HG03520 (cell line): Measurements from ENCODE around the gene GAMT.
"Not testable (repeated sequence)": the region's sequence is repeated elsewhere in the genome, so short reads cannot be mapped to it uniquely, and the experiment has no call there.

ENCODE experiments used
- ATAC-seq: cut with Tn5 transposase; IDR thresholded peaks from one replicate; pipeline ENCODE4 v1.9.1; 2021; ENCODE audit warnings: mild to moderate bottlenecking, moderate library complexity; ENCODE audit not compliant: unreplicated experiment

GAMT gene

DNA sequence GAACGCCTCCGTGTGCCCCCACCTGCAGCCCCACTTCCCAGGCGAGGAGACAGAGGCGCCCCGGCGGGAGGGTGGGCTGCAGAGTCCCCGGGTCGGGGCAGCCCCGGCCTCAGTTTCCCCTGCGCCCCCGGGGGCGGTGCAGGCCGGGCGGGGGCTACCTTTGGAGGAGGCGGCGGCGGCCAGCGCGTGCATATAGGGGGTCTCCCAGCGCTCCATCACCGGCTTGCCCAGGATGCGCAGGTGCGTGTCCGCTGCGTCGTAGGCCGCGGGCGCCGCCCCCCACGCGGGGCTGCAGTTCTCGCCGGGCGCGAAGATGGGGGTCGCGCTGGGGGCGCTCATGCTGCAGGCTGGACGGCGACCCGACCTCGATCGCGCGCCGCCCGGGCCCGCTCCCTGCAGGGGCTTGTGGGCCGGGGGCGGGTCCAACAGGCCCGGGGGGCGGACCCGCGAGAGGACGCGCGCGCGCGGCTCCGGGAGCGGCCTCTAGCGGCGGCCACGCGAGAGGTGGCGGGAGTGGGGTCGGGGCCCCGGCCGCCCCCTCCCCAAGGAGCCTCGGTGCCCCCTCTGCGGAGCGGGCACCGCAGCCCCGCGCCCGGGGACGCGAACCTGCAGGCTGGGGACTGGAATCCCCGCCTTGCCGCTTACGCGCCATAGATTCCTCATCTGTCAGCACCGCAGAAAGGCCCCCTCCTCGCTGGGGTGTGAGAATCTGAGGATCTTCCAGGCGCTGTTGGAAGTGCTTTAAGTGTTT, at the start of gene GAMT:
TSS of gene GAMT (minus strand) at position 405 of the 751 bp plus-strand sequence. CDS start at position 339, 66 bp downstream.
- ATAC-seq = no peak

DNA sequence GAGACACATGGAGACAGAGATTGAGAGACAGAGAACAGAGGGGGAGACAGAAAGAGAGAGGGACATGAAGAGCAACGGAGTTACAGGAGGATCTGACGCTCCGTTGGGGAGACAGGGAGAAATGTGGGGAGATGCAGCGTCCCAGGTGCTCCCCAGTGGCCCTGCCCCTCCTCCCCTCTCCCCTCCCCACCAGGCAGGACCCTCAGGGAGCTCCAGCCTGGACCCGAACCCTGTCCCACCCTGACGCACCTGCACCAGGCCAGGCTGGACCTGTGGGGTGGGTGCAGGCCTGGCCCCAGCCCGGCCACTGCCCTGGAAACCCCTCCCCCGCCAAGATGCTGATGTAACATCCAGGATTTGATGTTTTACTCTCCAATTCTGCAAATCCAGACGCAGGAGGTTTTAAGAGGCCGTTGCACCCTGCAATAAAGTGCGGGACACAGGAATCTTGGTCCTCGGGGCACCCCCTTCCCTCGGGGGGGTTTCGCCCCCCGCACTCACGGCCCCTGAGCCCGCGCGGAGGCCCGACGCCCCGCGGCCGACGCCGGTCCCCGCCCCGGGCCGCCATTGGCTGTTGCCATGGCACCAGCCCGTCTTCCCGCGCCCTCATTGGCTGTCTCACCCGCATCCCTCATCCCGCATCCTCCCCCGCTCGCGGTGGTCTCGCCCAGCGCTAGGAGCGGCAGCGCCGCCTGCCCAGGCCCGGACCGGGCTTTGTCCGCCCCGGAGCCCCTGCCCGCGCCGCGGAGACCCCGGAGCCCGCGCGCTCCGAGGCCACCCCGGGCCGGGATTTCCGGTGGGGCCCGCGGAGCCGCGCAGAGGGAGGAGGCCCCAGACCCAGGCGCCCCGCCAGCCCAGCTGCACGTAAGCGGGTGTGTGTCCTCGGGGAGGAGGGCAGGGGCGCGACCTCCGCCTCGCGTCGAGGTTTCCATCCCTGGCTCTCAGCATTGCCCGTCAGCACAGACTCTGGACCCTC, 48.4 kb upstream of the GAMT start, which contains the start of gene APC2:
TSS of gene APC2 (plus strand) at position 655 of the 976 bp plus-strand sequence. CDS start 2,881 bp downstream, outside the sequence.
- ATAC-seq = no peak

DNA sequence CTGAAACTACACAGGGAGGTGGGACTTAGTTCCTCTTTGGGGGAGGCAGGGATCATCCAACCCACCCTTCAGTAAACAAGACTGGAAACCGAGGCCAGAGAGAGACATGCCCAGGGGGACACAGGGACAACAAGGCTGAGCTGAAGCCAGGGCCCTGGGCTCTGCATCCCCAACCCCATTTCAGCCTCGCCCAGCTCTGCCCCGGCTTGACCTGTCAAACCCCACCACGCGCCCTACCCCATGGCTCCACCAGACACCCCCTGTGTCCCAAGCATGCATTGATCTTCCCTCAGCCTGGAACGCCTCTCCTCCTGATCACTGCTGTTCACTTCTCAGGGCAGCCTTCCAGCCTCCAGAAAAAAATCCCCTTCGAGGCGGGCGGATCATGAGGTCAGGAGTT, 46.6 kb upstream of the GAMT start:
- no peak for ATAC-seq

DNA sequence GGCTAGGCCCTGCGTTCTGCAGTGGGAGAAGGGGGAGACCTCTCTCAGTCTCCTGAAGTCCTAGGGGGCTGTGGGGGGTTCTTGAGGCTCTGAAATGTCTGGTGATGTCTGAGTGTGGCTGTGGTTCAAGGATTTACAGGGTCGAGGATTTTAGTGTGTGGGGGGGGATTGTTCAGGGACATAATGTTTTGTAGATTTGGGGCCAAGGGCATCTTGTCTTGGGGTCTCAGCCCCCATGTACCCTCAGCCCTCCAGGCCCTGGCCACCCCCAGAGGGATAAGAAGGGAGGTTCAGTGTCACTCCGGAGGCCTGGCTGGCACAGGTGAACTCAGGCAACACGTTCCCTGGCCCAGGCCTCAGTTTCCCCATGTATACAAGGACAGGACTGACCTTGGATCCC, 46.2 kb upstream of the GAMT start:
- no peak for ATAC-seq

DNA sequence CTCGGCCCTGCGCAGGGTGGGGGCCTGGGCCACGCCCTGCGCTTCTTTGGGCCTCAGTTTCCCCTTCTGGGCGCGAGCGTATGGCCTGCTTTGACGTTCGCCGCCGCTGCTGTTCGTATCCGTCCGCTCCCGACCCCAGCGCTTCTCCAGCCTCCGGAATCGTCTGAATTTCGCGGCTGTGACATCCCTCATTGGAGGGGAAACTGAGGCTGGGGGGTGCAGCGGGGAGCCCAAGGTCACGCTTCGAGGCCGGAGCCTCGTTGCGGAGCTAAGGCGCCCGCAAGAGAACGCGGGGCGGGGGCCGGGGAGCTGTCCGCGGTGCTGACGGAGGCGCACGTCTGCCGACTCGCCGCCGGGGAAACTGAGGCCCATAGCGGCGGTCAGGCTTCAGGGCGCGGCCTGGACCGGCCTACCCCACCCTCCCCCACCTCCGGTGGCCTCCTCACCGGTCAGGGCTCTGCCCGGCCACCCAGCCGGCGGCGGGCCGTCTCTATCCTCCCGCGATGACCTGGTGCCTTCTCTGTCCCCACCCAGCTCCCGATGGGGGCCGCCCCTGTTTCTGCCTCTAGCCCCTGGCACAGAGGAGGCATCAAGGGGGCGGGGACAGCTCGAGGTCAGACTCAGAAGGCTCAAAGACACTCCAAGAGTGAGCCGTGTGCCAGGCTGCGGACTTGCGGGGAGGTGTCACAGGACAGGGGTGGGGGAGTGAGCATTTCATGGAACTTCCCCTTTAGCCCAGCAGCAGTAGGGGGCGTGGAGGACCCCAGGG, 45.6 kb upstream of the GAMT start:
- ATAC-seq = no peak

DNA sequence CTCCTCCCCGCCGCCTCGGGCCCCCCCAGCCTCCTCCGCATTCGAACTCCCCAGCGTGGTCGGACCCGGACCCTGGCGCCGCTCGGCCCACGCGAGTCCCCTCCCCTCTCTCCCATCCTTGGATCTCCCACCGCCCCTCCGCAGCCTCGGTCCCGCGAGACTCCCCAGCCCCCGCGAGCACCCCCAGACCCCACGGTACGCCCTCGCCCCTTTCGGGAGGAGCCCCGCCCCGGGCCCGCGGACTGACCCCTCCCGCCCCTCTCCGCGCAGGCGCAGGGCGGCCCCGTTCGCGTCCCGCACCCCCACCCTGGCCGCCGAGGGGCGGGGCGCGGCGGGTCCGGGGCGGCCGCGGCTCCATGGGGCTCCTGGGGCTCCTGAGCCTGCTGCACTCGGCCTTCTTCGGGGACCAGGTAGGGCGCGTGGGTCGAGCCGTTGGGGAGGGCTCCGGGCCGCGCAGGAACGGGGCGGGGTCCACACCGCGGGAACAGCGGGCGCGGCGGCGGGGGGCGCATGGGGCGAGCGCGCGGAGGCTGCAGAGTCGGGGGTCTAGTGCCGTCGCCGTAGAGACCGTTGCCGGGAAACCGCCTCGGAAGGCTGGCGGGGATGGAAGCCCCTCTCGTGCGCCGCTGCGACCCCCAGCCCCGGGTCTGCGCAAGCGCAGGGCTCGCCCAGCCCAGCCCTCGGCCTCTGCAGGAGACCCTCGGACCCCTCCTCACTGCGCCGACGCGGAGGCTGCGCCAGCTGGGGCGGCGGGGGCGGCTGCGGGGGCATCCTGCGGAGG, 44.8 kb upstream of the GAMT start:
- ATAC-seq = no peak

DNA sequence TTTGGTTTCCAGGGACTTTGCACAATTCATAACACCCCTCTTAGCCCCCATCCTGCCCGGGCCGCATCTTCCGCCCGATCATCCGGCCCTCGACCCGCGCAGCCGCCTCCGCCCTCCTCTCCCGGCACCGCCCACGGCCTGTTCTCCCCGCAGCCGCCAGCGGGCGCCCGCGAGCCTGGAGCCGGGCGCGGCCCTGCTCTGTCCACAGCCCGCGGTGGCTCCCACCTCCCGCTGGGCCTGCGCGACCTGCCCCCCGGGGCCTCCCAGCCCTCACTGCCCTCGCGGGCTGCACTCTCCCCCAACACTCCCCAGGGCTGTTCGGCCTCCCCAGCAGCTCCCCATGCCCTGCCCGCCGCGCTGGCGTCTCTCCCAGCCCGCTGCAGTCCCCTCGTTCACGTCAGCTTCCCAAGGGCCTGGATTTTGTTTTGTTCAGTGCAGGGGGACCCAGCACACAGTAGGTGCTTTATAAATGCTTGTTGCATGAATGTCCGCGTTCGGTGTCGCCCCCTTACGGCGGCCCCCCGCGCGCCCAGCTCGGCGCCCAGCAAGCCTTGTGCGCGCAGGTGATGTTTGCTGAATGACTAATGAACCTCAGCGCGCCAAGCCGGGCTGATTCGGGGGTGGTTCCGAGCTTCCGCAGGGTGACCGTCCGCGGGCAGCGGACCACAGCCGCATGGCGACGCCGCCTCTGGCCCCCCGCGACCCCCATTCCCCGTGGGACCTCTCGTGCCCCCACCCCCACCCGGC, 44.0 kb upstream of the GAMT start:
- peak; percentile 51 for ATAC-seq

DNA sequence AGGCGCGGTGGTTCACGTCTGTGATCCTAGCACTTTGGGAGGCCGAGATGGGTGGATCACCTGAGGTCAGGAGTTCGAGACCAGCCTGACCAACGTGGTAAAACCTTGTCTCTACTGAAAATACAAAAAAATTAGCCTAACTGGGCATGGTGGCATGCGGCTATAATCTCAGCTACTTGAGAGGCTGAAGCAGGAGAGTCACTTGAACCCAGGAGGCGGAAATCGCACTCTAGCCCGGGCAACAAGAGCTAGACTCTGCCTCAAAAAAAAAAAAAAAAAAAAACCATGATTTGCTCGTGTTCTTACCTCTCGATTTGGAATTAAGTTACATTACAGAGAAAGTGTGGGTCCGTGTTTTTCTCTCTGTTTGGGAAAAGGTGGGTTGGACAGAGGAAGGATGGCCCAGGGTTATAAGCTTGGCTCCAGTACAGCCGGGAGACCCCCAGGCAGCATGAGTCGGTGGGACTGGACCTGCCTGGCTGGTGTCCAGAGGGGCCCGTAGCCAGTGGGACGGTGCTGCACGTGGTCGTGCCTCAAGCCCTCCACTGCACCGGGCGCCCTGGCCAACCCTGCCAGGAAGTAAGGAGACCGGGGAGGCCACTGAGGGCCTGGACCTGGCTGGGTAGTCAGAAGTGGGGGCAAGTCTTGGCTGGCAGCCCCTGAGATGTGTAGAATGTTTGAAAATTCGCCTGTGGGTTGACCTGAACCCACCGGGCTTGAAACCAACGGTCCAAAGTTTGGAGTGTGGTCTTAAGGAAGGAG, 40.5 kb upstream of the GAMT start:
- ATAC-seq = no peak

DNA sequence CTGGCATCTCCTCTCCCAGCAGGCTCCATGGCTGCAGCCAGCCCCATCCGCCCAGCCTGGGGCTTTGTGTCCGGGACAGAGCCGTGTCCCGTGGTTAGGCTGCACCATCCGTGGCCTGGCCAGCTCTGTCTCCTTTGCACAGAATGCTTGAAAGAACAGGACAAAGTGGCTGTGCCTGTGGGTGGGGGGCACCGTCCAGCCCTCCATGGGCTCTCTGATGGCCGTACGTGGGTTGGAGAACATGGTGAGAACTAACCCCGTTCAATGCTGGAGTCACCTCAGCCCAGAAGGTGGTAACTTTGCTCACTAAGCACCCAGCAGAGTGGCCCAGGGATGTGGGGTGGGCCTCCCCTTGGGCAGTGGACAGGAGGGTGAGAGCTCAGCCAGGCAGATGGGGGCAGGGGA, 39.7 kb upstream of the GAMT start:
- ATAC-seq = no peak

DNA sequence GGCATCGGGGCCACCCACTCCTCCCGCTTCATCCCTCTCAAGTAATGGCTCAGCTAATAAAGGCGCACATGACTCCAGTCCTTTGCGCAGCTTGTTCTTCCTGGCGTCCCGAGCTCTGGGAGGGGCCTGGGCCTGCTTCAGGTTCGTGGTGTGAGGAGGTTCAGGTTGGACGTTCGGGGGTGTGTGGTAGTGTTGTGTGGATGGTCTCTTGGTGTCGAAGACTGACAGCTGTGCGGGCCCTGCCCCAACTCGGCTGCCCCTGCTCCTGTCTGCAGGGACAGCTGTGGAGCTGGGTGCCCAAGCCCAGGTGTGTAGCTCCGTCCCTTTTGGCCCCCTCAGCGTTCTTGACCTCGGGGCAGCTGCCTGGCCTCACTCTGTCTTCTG, 39.1 kb upstream of the GAMT start:
- no peak for ATAC-seq

DNA sequence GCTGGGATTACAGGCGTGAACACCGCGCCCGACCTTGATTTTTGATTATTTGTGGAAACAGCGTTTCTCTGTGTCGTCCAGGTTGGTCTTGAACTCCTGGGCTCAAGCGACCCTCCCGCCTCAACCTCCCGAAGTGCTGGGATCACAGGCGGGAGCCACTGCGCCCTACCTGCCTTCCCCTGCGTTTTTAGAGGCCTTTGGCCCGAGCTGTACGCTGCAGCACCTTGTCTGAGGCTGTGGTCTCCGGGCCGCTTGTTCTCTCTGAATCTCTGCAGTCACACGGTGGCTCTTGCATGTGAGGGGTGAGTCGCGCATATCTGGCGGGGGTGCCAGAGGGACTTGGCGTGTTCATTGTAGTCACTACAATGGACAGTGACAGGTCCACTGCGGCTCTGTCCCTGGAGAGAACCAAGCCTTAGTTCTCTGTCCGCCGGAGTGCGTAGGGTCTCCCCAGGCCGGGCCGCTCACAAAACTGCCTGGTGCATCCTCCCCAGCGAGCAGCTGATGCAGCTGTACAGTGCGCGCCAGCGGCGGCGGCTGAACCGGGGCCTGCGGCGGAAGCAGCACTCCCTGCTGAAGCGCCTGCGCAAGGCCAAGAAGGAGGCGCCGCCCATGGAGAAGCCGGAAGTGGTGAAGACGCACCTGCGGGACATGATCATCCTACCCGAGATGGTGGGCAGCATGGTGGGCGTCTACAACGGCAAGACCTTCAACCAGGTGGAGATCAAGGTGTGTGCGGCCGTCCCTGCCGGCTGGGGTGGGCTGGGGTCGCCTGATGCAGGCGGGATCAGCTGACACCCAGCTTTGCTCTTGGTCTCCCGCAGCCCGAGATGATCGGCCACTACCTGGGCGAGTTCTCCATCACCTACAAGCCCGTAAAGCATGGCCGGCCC, 38.4 kb upstream of the GAMT start:
- not testable (repeated sequence) for ATAC-seq

DNA sequence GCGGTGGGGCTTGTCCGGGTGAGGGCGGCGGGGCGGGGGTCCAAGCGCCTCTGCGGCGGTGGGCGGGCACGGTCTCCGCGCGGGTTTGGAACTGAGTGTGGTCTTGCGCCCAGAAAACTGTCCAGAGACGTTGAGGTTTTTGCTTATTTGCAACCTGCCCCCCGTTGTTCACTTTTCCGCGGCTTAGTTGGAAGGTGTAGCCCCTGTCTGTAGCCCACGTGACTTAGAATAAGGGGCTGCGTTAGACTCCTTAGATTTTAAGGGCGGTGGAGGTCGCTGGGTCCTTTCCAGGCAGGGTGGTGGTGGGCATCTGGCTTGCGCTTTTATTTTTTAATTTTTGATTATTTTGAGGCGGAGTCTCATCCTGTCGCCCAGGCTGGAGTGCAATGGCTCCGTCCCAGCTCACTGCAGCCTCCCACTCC, 37.6 kb upstream of the GAMT start:
- ATAC-seq = no peak

DNA sequence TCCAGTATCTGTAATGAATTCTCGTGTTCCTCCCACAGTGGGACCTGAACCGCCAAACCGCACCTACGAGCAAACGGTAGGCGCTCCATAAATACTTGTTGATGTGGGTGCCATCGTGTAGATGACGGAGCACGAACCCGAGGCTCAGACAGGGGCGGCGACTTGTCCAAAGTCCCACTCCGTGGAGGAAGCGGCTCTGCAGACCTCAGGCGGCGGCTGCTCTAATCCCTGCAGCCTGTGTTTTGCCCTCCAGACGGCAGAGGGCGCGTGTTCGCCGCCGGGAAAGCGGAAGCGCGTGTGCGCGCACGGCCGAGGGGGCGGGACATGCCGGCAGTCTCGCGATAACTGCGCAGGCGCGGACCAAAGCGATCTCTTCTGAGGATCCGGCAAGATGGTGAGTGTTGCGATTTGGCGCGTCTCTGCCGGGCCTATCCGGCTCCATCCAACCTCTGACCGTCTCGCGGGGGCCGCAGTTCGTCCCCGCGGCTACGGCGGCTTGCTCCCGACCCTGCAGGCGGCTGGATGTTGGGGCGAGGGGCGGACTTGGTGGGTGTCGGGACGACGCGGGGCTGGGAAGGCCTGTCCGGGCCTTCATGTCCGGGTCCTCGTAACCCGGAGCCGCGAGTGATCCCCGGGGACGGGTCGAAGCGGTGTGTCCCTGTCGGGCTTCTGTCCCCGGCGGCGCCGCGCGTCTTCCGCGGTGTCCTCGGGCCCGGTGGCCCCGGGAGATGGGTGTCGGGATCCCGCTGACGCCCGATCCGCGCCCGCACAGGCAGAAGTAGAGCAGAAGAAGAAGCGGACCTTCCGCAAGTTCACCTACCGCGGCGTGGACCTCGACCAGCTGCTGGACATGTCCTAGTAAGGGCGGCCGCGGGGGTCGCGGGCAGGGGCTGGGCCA, 36.9 kb upstream of the GAMT start, which contains the start of gene RPS15:
TSS of gene RPS15 (plus strand) at position 362 of the 898 bp plus-strand sequence. CDS start at position 392, 30 bp downstream.
- ATAC-seq = peak; percentile 80

DNA sequence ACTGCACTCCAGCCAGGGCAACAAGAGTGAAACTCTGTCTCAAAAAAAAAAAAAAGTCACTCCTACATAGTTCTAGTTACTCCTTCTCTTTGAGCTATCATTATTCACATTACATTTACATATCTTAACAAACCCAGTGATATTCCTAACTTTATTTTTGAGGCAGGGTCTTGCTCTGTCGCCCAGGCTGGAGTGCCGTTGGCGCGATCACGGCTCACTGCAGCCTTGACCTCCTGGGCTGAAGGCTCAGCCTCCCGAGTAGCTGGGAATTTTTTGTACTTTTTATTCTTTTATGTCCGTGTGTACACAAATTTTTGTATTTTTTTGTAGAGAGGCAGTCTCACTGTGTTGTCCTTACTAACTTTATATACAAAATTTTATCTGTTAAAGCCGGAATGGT, 36.3 kb upstream of the GAMT start:
- no peak for ATAC-seq

DNA sequence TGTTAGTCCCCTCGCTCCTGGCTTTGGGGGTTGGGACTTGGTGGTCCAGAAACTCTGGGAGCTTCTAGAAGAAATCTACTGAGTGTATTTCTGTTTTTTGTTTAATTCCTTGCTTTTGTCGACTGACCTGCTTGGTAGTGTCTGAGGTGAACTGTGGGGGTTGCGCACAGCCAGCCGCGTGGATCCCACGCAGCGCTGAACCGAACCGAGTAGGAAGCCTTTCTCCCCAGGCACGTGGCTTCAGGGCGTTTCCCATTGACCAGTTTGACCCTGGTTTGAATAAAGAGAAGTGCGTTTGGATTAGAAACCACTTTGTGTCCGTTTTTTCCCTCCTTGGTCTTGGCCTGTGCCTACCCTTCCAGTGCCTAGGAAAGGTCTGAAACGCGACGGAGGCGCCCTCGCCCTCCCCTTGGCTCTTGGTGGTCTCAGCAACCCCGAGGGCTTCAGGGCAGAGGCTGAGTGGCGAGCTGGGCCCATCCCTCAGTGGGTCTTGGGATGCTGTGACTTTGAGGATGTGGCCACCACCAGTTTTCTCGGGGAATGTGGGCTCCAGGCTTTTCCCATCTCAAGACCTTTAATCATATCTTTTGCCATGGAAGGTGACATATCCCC, 34.1 kb upstream of the GAMT start:
- no peak for ATAC-seq

DNA sequence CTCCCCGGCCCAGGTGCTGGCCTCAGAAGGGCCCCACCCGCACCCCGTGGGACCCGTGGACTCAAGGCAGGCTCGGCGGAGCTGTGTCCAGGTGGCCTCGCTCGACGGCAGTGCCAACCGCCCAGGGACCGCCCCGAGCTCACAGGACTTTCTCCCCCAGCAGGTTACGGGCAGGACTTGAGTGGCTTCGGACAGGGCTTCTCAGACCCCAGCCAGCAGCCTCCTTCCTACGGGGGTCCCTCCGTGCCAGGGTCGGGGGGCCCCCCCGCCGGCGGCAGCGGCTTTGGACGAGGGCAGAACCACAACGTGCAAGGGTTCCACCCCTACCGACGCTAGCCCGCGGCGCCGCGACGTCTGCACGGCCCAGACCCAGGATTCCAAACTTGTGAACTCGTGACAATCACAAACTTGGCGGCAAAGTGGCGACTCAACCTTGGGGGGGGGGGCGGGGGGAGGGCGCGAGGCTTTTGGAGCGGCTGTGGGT, 33.3 kb upstream of the GAMT start:
- no peak for ATAC-seq
